ENCODE measurements around the gene SH3RF1. TPM values are rescaled to one million over a fixed set of nuclear protein-coding genes. Genes with fewer than 3 reads are reported as not detected.

Gene SH3RF1
- total RNA-seq, 2 donors from 2014 or later, result 37.6 to 68.8 TPM

GRCh38 chr4:169132561-169133305, 138.0 kb downstream of the SH3RF1 start:
- no peaks in the 10 kb centered on the region for H3K9me3 Mint-ChIP-seq
- no peaks in the 10 kb centered on the region for H3K27me3 ChIP-seq (ENCODE audit: control insufficient read depth, insufficient read depth, low read length, poor library complexity, severe bottlenecking)
- WGBS, 2 experiments (ENCODE audit: insufficient coverage in 1 of 2, insufficient read length in 1 of 2), result 96 to 100% methylated on average over 3 of the region's 3 CpGs
- peaks cover 96% of the 10 kb centered on the region for H3K36me3 ChIP-seq (ENCODE audit: control insufficient read depth, insufficient read depth, low read length)
- H3K27me3 Mint-ChIP-seq (ENCODE audit: insufficient read depth), result no peaks in the 10 kb centered on the region
- no peaks in the 10 kb centered on the region for H3K4me1 ChIP-seq (ENCODE audit: control insufficient read depth, insufficient read depth, low read length)
- H3K9me3 ChIP-seq (ENCODE audit: control insufficient read depth, low read length), result no peaks in the 10 kb centered on the region
- H3K4me3 Mint-ChIP-seq, result no peak overlapping the region
- no peak for TF ChIP-seq CTCF (conservative IDR thresholded peaks at IDR 0.05)
- H3K9ac ChIP-seq (ENCODE audit: extremely low read depth, low read length, poor library complexity, severe bottlenecking), result no peak overlapping the region
- H3K4me3 ChIP-seq (ENCODE audit: low read length), result no peak overlapping the region
- DNase-seq, result no peak
- H3K27ac ChIP-seq (ENCODE audit: low read depth, low read length), result no peak overlapping the region
- peaks cover 76% of the 10 kb centered on the region for H3K36me3 Mint-ChIP-seq (ENCODE audit: low read depth)
- no peak overlapping the region for H3K27ac Mint-ChIP-seq
- peaks cover 6% of the 10 kb centered on the region for H3K4me1 Mint-ChIP-seq

DNA sequence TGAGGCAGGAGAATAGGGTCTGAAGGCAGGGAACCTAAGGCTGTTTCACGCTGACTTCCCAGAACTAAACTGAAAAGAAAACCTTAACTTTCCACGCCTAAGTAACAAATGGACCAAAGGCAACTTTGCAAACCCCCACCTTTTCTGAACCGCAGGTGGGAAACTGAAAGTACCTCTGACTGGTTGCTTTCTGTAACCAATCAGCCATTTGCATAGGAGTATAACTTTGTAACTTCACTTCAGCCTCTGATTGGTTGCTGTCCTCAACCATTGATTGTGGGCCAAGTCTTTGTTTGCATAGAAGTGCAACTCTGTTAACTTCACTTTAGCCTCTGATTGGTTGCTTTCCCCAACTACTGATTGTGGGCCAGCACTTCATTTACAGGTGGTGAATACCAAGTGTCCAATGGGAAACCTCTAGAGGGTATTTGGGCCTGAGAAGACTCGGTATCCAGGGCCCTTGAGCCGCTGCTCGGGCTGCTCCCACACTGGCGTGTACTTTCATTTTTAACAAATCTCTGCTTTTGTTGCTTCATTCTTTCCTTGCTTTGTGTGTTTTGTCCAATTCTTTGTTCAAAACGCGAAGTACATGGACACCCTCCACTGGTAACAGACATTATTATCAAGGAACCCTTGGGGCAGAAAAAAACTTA, 139.1 kb downstream of the SH3RF1 start:
- peak overlapping the region; percentile 69 for H3K27ac Mint-ChIP-seq
- WGBS, 2 experiments (ENCODE audit: insufficient coverage in 1 of 2, insufficient read length in 1 of 2), result 92 to 93% methylated on average over 9 of the region's 9 CpGs
- no peaks in the 10 kb centered on the region for H3K9me3 Mint-ChIP-seq

DNA sequence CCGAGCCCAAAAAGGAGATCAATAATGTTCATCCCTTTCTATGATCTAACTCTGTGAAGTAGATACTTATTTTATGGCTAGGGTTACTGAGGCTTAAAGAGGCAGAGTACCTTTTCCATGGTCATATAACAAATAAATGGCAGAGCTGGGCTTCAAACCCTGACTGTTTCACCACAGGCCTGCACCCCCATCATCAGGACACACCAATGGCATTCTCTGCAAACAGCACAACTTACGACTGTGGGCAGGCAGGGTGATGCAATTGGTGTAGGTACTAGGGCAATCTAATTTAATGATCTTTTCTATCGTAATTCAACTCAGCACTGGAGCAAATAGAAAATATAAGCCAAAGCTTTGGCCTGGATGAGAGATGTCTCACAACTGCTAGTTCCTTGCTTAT, 141.9 kb downstream of the SH3RF1 start:
- WGBS, 2 experiments (ENCODE audit: insufficient coverage in 1 of 2, insufficient read length in 1 of 2), result 83 to 91% methylated on average over 1 to 3 of the region's 3 CpGs
- no peak for TF ChIP-seq CTCF (conservative IDR thresholded peaks at IDR 0.05)
- H3K4me3 Mint-ChIP-seq, result no peak overlapping the region
- Histone ChIP-seq H3K9ac (ENCODE audit: extremely low read depth, low read length, poor library complexity, severe bottlenecking) (no peak overlapping the region), H3K9me3 (ENCODE audit: control insufficient read depth, low read length) (no peaks in the 10 kb centered on the region), H3K27ac (ENCODE audit: low read depth, low read length) (no peak overlapping the region), H3K4me1 (ENCODE audit: control insufficient read depth, insufficient read depth, low read length) (no peaks in the 10 kb centered on the region), H3K27me3 (ENCODE audit: control insufficient read depth, insufficient read depth, low read length, poor library complexity, severe bottlenecking) (no peaks in the 10 kb centered on the region), H3K4me3 (ENCODE audit: low read length) (no peak overlapping the region), H3K36me3 (ENCODE audit: control insufficient read depth, insufficient read depth, low read length) (peaks cover 88% of the 10 kb centered on the region)
- H3K9me3 Mint-ChIP-seq, result no peaks in the 10 kb centered on the region
- H3K4me1 Mint-ChIP-seq, result no peaks in the 10 kb centered on the region
- no peaks in the 10 kb centered on the region for H3K27me3 Mint-ChIP-seq (ENCODE audit: insufficient read depth)
- DNase-seq, result no peak
- H3K27ac Mint-ChIP-seq, result no peak overlapping the region
- peaks cover 65% of the 10 kb centered on the region for H3K36me3 Mint-ChIP-seq (ENCODE audit: low read depth)

More for the DNA sequence above, 139.1 kb downstream of the SH3RF1 start:
- no peaks in the 10 kb centered on the region for H3K27me3 Mint-ChIP-seq (ENCODE audit: insufficient read depth)
- Histone ChIP-seq H3K4me1 (ENCODE audit: control insufficient read depth, insufficient read depth, low read length) (no peaks in the 10 kb centered on the region), H3K36me3 (ENCODE audit: control insufficient read depth, insufficient read depth, low read length) (peaks cover 99% of the 10 kb centered on the region), H3K9me3 (ENCODE audit: control insufficient read depth, low read length) (no peaks in the 10 kb centered on the region), H3K27ac (ENCODE audit: low read depth, low read length) (no peak overlapping the region), H3K9ac (ENCODE audit: extremely low read depth, low read length, poor library complexity, severe bottlenecking) (no peak overlapping the region), H3K4me3 (ENCODE audit: low read length) (no peak overlapping the region), H3K27me3 (ENCODE audit: control insufficient read depth, insufficient read depth, low read length, poor library complexity, severe bottlenecking) (no peaks in the 10 kb centered on the region)
- peaks cover 6% of the 10 kb centered on the region for H3K4me1 Mint-ChIP-seq
- H3K36me3 Mint-ChIP-seq (ENCODE audit: low read depth), result peaks cover 82% of the 10 kb centered on the region
- TF ChIP-seq CTCF (conservative IDR thresholded peaks at IDR 0.05), result no peak
- no peak overlapping the region for H3K4me3 Mint-ChIP-seq
- DNase-seq, result no peak

All from endodermal cell (in vitro differentiated cells).